Left cardiac atrium (tissue), 4 donors: ENCODE measurements around the gene ISX. TPM values are rescaled to one million over a fixed set of nuclear protein-coding genes. Genes with fewer than 3 reads are reported as not detected.
"Not testable (repeated sequence)": the region's sequence is repeated elsewhere in the genome, so short reads cannot be mapped to it uniquely, and the experiment has no call there.

ENCODE experiments used
- ATAC-seq, 2 donors: fragments of 200-7000 bp; cut with Tn5 transposase; one replicate each; pipeline ENCODE4 v1.9.1; 2020; ENCODE audit warnings: mild to moderate bottlenecking in 2 of 2, moderate library complexity in 2 of 2
- DNase-seq: peaks from one replicate; pipeline ENCODE4 v3.0.0-alpha.2; 2020
- intact Hi-C, 2 donors: fragments of 100-400 bp; cut with DNase I; formaldehyde crosslinking; loops; one replicate each; pipeline versions ENCODE4 v1.14.1 to v1.15.1; 2022 to 2023
- total RNA-seq, 2 donors: library from RNA; stranded (reverse); fragmentation: NEBNext Ultra II Directional; extraction: Animal tissue kit (Norgen Biotek cat#: 25700); gene quantifications; one replicate each; pipeline ENCODE4 v1.2.1, GENCODE V29; 2021
- donor health status: DM: no; HTN: yes; CAD: no.
- donor health status: DM: no; HTN: yes; CAD: no; lungs with severe emphysema.
- donor health status: DM: yes; HTN: yes; CAD: no.
- donor health status: Dilated cardiomyopathy.

ISX gene
- total RNA-seq, 2 donors from 2014 or later, result not detected

DNA sequence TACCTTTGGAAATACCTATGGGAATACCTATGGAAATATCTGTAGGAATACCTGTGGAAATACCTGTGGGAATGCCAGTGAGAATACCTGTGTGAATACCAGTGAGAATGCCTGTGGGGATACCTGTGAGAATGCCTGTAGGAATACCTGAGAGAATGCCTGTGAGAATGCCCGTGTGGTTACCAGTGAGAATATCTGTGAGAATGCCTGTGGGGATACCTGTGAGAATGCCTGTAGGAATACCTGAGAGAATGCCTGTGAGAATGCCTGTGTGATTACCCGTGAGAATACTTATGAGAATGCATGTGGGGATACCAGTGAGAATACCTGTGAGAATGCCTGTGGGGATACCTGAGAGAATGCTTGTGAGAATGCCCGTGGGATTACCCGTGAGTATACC is 15.9 kb upstream of the ISX start:
- ATAC-seq, intact Hi-C loops, DNase-seq: not testable (repeated sequence)

DNA sequence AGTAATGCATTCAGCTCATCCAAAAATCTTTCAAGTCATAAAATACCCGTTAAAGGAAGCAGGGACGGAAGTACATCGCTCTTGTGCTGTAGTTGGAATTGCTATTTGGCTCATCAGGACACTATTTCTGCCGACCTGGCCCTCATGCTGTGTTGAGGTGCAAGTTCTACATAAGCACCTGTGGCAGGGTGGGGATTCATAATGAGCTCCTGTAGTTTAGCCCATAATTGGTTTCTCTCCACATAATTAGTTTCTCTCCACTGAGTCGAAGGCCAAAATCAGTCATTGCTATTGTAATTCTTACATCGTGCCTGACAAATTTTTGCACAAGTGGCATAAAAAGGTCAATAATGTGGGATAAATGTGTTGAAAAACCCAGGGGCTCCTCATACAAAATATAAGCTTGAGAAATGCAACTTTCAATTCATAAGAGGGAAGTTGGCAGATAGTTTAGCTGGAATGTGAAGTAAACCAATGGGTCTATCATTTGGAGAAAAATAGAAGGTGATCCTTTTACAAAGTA is 14.9 kb upstream of the ISX start:
- intact Hi-C loops, result no loop called here
- no peak for ATAC-seq
- DNase-seq, result no peak

DNA sequence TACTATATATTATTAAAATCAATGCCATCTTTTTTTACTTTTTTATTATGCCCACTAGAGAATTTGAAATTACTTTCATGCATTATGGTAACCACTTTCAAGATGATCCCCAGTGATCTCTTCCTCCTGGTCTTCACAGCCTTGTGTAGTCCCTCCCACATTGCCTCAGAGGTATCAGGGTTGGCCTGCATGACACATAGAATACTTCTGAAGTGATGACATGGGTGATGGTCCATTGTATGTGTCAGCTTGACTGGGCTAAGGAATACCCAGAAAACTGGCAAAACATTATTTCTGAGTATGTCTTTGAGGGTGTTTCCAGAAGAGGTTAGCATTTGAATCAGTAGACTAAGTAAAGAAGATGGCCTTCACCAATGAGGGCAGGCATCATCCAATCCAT is 14.2 kb upstream of the ISX start:
- ATAC-seq (no peak), DNase-seq (no peak)
- intact Hi-C loops, result no loop called here

DNA sequence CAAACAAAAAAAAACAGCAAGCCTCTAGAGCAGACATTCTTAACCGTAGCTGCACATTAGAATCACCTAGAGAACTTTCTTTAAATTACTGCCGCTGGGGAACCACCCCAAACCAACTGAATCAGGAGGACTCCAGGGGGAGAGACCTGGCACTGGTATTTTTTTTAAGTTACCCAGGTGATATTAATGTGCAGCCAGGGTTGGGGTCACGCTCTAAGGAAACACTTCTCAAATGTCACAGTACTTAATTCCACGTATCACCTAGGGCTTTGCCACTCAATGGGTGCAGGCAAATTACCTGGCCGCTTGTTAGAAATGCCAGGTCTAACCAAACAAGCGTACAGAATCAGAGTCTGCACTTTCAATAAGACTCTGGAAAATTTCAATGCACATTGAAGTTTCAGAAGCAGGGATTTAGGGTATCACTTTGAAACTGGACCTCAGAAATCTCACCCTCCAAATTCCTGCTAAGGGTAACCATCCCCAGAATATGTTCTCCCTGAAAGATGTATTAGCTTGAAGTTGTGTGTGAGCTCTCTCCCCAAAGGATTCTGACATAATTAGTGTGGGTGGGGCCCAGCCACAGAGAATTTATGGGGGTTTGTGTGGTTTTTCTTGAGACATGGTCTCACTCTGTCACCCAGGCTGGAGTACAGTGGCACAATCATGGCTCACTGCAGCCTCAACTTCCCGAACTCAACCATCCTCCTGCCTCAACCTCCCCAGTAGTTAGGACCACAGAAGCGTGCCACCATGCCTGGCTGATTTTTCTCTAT is 12.7 kb upstream of the ISX start:
- intact Hi-C loops, result no loop called here
- DNase-seq, result no peak
- no peak for ATAC-seq

DNA sequence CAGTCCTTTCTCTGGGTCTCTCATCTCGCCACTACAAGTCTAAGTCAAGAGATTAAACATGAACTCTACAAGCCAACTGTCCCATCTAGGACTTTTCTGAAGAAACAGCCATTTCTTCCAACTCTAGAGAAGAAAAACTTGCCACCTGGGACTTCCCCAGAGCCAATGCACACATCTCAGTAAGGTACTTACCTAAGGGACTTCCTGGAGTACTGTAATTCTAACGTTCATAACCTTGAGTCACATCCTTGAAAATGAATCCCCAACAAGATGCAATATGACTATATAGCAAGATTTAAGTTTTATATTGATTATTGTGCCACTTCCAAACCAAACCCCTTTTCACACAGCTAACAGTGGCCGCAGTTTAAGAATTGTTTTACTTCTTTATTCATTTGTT is 11.9 kb upstream of the ISX start:
- ATAC-seq (no peak), DNase-seq (no peak)
- intact Hi-C loops, result no loop called here

DNA sequence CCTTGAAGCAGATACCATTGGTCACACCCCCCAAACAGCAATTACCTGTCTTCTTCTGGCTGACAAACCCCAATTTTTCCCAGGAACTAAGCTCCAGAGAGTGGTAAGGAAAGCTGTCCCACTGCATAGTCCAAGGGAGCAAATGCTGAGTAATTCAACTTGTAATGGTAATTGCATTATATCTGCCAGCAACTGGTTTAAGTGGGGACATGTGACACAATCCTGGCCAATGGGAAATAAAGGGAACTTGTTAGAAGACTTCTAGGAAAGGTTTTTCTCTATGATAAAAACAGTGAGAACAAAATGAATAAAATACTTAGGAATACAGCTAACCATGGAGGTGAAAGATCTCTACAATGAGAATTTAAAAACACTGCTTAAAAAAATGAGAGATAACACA is 9.5 kb upstream of the ISX start:
- ATAC-seq (no peak), DNase-seq (no peak)
- intact Hi-C loops, result no loop called here

DNA sequence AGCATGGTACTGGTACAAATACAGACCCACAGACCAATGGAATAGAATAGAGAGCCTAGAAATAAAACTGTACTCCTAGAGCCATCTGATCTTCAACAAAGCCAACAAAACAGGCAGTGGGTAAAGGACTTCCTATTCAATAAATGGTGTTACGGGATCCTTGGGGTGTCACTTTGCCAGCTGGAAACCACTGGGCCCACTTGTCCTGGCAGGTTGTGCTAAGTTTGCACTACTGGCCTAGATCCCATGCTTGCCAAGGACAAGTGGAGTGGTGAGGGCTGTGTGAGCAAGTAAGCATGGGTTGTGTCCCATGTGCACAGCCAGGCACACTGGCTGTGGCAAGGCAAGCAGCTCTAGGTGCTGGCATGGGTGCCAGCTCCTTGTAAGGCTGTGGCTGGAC is 8.8 kb upstream of the ISX start:
- no peak for DNase-seq
- ATAC-seq, result no peak
- intact Hi-C loops, result no loop called here

DNA sequence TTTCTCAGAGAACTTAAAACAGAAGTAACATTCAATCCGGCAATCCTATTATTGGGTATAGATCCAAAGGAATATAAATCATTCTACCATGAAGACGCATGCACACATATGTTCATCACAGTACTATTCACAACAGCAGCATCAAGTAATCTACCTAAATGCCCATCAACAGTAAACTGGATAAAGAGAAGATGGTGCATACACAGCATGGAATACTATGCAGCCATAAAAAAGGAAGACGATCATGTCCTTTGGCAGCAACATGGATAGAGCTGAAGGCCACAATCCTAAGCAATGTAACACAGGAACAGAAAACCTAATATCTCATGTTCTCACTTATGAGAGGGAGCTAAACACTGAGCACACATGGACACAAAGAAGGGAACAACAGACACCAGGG is 6.3 kb upstream of the ISX start:
- ATAC-seq, result no peak
- intact Hi-C loops, result no loop called here
- DNase-seq, result no peak

DNA sequence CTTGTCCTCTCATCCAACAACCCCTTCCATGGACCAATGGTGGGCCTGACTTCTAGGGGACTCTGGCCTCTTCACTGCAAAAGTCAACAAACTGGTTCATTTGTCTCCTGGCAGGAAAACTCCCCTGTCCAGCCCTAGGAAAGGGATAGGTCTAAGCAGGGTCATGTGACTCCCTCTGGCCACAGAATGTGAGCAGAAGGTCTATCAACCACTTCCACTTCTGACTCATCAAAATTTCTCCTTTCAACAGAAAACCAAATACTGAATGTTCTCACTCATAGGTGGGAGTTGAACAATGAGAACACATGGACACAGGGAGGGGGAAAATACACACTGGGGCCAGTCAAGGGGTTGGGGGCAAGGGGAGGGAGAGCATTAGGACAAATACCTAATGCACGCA is 1.3 kb upstream of the ISX start:
- no peak for ATAC-seq
- intact Hi-C loops, result no loop called here
- DNase-seq, result no peak

DNA sequence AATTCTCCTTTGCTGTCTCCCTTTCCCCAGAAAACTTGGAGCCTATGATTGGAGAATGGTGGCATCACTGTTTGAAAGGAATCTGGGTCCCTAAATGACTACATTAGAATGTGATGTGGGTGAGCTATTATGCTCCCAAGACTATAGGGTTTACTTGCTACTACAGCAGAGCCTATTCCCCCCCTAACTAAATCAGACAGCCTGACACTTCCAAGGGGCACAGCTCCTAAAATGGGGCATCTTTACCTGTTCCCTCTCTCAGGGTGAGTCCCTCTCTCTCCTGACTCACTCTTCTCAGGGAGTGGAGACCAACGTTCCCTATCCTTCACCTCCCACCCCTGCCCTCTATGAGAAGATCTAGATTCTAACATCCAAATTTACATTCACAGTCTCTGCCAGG is 775 bp upstream of the ISX start:
- intact Hi-C loops, result no loop called here

DNA sequence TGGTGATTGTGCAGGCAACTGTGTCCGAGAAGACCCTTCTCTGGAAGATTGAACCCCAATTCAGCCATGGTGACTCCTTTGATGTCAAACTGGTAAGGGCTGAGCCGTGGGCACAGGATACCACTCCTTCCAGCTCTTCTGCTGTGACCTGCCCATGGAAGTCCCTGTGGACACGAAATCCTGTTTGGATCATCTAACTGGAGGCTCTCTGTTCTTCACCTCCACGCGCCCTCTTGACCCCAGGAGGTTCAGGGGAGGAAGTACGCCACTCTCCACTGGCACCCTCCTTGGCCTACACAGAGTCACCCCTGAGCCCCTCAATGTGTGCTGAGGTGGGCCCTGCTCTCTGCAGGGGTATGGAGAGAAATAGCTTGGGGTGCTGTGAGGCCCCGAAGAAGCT is 810 bp downstream of the ISX start:
- no peak for ATAC-seq
- DNase-seq, result no peak
- intact Hi-C loops, result no loop called here

More for the DNA sequence above, 775 bp upstream of the ISX start:
- ATAC-seq, result no peak
- no peak for DNase-seq

DNA sequence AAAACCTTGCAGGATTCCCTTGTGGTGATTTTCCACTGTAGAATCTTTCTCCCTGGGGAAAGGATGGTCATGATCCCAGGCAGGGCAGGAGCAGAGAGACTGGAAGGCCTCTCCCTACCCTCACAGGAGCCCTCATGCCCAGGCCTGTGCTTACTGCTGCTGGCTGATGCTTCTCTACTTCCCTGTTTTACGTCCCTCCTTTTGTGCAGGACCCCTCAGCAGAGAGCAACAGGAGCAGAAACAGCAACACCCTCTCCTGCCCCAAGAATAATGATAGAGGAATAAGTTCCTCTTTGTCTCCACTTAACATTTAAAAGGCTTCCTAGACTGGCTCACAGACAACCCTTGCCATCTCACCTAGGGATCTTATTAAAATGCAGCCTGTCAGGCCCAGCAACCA is 3.6 kb downstream of the ISX start:
- no peak for ATAC-seq
- intact Hi-C loops, result no loop called here
- DNase-seq, result no peak

DNA sequence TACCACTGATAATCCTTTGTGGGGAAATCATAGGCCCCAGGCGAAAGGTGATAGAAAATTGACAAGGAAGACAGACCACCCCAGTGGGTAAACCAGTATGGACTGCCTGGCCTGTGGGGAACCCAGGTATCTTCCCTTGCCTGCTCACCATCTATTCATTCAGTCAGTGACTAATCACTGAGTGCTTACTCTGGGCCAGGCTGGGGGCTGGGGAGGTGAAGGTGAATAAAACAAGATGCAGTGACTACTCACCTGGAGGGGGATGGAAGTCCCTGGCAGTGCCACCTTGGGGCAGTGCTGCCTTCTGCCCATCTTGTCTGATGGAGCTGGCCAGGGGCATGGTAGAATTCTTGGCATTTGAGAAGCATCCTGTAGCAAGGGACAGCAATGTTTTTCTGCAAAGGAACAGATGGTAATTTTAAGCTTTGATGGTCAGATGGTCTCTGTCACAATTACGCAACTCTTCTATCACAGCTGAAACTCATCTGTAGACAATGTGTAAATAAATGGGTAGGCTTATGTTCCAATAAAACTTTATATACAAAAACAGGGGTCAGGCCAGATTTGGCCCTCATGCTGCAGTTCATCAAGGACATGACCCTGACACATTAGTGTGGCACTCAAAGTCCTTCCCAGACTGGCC is 4.6 kb downstream of the ISX start:
- intact Hi-C loops, result no loop called here
- ATAC-seq (no peak), DNase-seq (no peak)

DNA sequence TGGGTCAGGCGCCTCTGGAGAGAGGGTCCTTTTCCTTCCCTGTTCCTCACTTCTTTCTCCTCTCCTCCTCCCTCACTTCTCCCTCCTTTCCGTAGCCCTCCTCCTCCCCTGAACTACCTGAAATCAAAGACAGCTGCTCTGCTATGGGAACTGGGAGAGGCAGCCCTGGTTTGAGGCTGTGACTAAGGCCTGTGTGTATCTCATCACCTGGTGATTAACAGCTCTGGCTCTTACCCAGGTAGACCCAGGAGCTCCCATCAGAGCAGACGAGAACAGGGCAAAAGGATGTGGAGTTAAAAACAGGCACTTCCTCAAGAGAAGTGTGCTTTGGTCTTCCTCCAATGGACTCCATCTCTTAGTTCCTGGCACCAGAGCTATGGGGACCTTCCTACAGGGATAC is 5.8 kb downstream of the ISX start:
- intact Hi-C loops, result no loop called here
- ATAC-seq (peak in 1 of 2 donors; percentile 85), DNase-seq (no peak)

DNA sequence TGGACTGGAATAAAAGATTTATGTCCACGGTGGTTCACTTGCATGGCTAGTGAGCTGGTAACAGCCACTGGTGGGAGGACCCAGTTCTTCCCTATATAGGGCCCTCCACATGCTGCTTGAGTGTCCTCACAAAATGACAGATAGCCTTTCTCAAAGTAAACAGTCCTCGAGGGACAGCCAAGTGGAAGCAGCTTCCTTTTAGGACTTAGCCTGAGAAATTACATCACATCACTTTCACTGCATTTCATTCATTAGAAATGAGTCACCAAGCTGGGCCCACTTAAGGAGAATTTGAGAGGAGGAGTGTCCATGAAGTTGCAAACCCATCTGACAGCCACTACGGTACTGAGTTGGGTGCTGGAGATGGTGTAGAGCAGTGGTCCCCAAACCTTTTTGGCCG is 7.0 kb downstream of the ISX start:
- intact Hi-C loops, result no loop called here
- DNase-seq (no peak), ATAC-seq (peak in 1 of 2 donors; percentile 69)

DNA sequence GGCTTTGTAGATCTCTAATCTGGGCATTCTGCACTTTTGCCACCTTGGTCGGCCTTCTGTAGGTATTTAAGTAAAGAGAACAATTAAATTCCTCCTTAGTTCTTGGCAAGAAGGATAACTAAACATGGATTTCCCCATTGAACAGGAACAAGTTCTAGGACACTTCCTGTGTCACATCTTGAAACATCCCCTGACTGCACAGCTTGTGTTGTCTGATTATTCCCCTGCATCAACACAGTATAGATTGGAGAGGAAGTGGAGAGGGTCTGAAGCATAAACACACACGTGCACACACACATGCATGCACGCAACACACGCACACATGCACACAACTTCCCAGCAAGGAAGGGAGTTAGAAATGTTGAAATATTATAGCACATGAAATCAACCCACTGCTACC is 8.6 kb downstream of the ISX start:
- DNase-seq, result no peak
- no peak for ATAC-seq
- intact Hi-C loops, result no loop called here

DNA sequence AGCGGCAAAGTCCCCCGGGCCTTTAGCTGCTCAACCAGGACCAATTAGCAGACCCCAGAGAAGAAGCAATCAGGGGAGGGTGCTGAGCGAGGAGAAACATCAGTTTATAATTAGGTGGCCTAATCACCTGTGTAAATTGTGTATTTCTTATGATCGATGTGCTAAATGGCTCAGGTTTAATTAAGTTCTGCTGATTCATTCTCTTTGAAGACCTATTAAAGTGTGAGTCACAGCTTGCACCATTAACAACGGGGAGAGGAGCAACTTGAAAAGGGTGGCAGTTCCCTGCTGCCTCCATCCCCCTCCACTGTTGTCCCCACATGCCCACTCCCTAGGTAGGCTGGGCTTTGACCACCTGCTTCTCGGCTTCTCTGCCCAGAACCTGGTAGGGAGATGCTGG is 10.7 kb downstream of the ISX start:
- ATAC-seq (no peak), DNase-seq (no peak)
- intact Hi-C loops, result no loop called here

DNA sequence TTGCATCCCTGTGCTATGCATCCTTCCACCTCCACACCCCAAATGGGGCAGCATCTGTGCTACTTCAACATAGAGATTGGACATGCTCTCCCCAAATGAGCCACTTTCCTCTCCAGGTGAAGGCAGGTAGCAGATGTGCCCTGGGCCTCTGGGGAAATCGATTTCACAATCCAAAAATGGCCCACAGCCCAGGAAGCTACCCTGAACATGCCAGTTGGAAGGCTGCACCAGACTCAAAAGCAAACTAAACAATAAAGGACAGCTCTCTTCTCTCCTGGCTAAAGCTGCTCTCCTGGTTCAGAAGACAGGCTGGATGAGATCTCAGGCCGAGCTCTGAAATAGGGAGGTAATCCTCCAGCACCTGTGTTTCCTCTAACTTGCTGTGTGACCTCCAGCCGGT is 19.7 kb downstream of the ISX start:
- ATAC-seq (no peak), DNase-seq (no peak)
- intact Hi-C loops, result no loop called here

DNA sequence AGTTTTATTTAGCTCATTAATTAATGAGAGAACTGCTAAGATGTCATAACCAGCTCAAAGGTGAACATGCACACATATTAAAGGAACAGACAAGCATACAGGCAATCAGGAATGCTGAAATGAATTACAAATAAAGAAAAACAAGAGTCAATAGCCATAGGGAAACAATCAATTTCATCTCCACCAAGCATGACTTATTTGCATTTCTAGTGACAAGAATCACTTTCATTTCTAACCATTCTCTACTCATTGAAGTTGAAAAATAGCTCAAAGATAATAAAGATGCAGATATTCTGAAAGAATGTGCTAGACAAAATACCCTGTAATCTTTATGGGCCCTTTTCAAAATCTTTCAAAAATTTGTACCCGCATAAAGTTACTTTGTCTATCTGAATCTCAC is 23.2 kb downstream of the ISX start:
- intact Hi-C loops, result no loop called here
- ATAC-seq, result no peak
- no peak for DNase-seq

DNA sequence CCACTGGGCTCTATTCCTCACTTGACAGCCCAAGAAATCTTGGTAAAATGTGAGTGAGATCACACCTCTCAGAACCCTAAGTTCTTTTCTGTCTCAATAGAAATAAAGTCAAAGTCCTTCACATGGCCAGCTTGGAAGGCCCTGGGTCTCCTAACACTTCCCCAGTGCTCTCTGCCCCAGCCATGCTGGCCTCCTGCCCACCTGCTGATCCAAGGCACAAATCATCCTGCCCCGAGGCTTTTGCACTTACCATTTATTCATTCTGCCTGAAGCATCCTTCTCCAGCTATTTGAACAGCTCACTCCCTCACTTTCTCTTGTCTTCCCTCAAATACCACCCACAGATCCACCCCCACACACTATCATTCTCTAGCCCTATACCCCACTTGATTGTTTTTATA is 26.4 kb downstream of the ISX start:
- intact Hi-C loops, result no loop called here
- ATAC-seq (no peak), DNase-seq (no peak)

DNA sequence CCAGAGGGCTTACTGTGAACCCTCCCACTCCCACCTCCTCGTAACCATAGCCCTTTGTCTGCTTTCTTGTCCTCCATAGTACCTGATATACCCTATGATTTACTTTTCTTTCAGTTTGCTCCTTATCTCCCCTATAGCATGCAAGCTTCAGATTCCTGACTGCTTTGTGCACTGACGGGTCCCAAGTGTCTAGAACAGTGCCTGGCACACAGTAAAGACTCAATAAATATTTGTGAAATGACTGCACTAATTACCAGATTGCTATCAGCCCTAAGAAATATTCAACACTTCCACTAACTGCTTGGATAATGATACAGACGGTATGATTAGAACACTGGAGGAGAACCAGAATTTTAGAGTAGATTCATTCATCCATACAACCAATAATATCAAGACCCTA is 33.0 kb downstream of the ISX start:
- ATAC-seq, result no peak
- intact Hi-C loops, result no loop called here

More for the DNA sequence above, 33.0 kb downstream of the ISX start:
- no peak for DNase-seq
